Panc1 (cell line): ENCODE data around the gene MCF2L.

Source experiments
- CTCF ChIP-seq: fragments of 450-650 bp; IDR thresholded peaks from 2 replicates; pipeline ENCODE4 v1.5.1; 2017; ENCODE audit warnings: mild to moderate bottlenecking
- POLR2AphosphoS5 ChIP-seq: IDR thresholded peaks from 2 replicates; pipeline ENCODE4 v1.6.1; 2012; ENCODE audit warnings: mild to moderate bottlenecking, low read depth, low read length, moderate library complexity
- REST ChIP-seq, 2 experiments: IDR thresholded peaks; 2 replicates each; pipeline ENCODE4 v1.6.1; 2011 to 2012; ENCODE audit warnings: low read depth in 2 of 2, control low read depth in 1 of 2, low read length in 1 of 2, mild to moderate bottlenecking in 1 of 2, moderate library complexity in 1 of 2; ENCODE audit not compliant: insufficient read depth in 1 of 2
- TCF7L2 ChIP-seq: IDR thresholded peaks from 2 replicates; pipeline ENCODE4 v1.6.1; 2011; ENCODE audit warnings: mild to moderate bottlenecking, low read depth, low read length, inconsistent platforms

GRCh38 chr13:113078902-113079780, 110.1 kb downstream of the MCF2L start:
- TF ChIP-seq POLR2AphosphoS5 = no peak
- TF ChIP-seq CTCF = no peak
- no peak for TF ChIP-seq REST (IDR thresholded peaks at IDR 0.05; ENCODE audit: insufficient read depth in 1 of 2, low read depth in 2 of 2, low read length in 1 of 2)
- no peak for TF ChIP-seq TCF7L2
